ENCODE results near the gene MYO1E.

Gene MYO1E

DNA sequence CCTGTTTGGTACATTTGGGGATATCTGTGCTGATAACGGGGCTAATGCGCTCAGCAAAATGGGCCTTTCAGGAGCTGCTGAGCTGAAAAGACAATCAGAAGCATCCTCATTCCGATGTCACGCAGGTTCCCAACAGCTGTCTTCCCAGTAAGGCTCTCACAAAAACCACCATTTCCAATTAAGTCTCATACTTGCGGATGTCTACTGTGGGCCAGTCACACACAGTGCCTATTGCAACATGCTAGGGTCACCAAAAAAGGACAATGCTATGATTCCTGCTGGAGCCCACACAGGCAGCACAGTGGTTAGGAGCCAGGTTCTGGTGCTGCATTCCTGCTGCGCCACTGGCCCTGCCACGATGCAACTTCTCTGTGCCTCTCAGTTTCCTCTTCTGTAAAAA lies 182.4 kb downstream of the MYO1E start:
- DNase-seq (ENCODE audit: low read depth) = no peak

DNA sequence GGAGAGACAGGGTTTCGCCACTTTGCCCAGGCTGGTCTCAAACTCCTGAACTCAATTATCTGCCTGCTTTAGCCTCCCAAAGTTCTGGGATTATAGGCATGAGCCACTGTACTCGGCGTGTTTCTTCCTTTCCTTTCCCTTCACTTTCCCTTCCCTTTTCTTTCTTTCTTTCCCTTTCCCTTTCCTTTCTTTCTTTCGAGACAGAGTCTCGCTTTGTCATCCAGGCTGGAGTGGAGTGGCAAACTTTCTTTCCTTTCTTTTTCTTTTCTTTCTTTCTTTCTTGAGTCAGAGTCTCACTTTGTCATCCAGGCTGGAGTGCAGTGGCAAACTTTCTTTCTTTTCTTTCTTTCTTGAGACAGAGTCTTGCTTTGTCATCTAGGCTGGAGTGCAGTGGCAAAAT lies 183.4 kb downstream of the MYO1E start:
- DNase-seq (ENCODE audit: low read depth) = no peak

DNA sequence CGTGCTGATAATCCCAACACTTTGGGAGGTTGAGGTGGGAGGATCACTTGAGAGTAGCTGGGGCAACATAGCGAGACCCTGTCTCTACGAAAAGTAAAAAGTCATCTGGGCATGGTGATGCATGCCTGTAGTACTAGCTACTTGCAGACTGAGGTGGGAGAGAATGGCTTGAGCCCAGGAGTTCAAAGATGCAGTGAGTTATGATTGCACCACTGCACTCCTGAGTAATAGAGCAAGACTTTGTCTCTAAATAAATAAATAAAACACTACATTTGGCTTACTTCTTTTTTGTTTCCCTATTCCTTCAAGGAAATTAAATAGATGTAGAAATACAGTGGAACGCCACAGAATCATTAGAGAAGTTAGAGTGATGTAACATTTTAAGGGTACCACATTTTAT lies 186.2 kb downstream of the MYO1E start:
- no peak for DNase-seq (ENCODE audit: low read depth)

GRCh38 chr15:59185725-59186124 lies 186.9 kb downstream of the MYO1E start:
- DNase-seq (ENCODE audit: low read depth) = no peak

DNA sequence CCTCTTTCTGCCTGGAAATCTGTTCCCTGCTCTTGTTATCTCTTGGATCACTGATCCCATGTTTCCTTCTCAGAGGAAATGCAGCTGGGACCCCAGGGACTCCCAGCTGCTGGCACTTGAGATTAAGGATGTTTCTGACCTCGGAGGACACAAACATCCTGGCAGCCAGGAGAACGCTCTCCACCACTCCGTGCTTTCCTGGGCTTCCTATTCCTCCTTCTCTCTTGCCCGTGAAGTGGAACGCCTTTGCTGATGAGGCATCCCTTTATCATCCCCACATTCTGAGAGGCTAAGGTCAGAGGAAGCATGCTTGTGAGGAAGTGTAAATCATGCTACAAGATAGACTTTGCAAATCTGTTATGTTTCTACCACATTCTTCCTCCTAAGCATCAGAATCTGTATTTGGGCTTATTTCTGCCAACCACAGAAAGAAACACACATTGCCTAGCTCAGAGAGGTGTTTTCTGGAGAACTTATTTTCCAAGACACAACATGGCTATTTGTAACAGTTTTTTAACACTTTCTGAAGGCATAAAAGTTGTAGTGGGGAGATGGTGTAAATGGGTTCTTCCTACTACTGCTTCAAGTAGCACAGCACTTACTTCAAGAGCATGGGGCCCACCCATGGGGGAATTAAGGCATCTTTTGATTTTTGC lies 191.6 kb downstream of the MYO1E start:
- no peak for DNase-seq (ENCODE audit: low read depth)

DNA sequence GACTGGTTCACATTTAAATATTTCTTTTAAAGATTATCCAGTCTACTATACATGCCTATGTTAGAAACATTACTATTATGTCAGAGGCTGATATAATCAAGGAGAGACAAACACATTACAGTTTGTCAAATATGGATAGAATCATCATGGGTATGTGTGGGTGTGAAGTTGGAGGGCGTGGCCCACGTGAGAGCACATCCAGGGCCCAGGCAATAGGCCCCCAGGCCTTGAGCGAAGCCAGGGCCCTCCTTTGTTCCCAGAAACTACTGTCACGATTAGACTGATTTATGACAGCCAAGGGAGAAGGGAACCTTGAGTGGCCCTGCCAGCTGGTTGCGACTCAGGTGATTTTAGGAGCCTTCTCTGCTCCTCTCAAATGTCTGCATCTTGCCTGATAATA lies 193.0 kb downstream of the MYO1E start:
- DNase-seq (ENCODE audit: low read depth) = no peak

DNA sequence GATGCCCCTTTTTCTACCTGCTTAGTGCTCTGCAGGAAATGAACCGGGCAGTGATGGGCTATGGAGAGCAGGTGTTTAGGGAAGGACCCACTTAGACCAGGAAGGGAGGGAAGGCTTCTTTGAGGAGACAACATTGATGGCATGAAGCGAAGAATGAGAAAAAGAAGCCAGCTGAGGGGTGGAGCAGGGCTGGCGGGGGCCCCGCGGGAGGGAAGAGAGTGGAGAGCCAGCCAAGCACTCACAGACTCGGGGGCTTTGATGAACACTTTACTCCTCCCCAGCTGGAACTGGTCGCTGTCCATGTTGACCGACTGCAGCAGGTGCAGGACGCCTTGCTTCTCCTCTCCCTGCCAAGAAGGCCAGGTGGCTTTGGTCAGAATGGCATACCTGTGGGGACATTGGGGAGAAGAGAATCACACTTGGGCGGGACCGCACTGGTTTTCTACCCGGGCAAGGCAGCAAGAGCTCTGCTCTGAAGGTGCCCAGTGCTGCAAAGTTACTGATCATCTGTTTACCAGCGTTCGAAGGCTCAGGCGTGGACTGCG lies 194.4 kb downstream of the MYO1E start:
- no peak for DNase-seq (ENCODE audit: low read depth)

- no peak for DNase-seq (ENCODE audit: low read depth)
These were observed 195.4 kb downstream of the MYO1E start for GRCh38 chr15:59177317-59177660.

DNA sequence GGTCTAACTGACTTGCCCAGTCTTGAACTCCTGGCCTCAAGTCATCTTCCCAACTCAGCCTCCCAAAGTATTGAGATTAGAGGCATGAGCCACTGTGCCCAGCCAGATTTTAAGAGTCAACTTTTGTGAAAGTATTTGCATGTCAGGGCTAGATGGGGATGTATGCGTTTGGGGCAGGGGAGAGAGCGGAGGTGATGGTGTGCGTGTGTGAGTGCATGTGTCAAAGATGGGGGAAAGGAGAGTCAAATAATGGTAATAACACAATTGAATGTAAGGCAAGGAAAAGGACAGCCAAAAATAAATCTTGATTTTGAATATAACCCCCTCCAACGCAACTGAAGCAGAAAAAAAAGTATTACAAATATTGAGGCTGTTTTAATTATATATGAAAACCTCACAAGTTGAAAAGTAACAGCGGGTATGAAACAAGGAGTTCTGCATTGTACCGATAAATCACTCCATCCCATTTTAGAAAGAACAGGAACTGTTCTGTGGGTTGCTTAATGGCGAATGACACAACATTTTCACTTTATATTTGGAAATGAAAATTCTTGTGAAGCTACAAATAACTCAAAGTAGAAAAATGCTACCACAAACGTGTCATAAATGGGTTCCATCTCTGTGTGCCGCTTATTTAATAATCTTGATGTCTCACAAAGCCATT lies 195.9 kb downstream of the MYO1E start:
- no peak for DNase-seq (ENCODE audit: low read depth)

DNA sequence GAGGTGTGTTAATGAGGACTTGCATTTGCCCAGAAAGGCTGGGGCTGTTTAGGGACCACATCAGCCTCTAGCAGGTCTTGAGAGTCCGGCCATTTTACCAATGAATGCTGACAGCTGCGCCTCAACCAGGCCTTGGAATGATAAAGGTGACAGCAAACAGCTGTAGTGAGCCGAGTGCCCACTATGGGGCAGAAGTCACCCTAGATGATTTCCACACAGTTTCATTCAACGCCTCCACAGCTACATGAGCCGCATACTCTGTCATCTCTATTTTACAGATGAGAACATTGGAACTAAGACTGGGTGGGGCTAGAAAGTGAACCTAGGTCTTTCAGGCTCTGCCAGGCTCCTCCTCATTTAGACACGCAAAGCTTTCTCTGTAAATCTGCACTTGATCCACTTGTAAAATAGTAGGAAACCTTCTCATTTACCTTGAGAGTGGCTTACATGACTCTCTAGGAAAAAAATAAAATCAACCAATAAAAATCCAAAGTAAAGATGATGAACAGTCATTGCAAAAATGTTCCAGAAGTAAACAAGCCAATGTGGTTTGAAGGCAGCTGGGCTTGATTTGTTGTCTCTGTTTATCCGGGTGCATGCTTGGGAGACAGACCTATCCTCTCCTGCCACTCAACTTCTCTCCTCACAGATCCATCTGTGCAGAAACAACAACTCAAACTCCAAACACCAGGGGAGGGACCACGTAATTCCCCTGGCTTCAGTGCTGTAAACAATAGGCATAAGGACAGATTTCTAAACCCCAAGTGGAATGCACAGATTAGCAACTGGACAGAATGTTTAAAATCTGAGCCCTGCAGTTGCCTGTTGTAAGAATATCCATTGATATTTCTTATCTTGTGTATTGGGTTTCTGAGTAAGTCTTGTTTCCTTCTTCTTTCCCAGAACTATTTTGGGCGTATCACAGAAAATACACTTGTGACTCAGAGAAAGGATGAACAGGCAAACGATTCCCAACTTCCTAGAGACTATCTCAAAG lies 197.5 kb downstream of the MYO1E start:
- peak; percentile 62 for DNase-seq (ENCODE audit: low read depth)

- DNase-seq (ENCODE audit: low read depth) = no peak
These were observed 198.4 kb downstream of the MYO1E start for GRCh38 chr15:59174151-59174834.

DNA sequence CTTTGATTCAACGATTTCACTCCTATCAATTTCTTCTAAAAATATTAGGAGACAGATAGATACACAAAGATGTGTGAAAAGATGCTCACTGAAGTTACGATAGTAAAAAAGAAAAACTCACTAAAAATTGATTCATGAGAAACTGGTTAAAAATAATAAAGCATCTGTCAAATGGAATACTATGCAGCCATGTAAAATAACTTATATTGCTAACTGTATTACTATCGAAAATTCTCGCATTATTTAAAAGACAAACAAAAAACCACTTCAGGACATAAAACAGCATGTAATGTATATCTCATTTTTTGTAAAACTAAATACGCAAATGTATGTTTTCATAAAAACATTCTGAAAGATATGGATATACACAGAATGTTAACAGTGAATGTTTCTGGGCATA lies 199.5 kb downstream of the MYO1E start:
- no peak for DNase-seq (ENCODE audit: low read depth)

- no peak for DNase-seq (ENCODE audit: low read depth)
These were observed 200.3 kb downstream of the MYO1E start for GRCh38 chr15:59172289-59172901.

- no peak for DNase-seq (ENCODE audit: low read depth)
These were observed 201.6 kb downstream of the MYO1E start for GRCh38 chr15:59171067-59171397.

DNA sequence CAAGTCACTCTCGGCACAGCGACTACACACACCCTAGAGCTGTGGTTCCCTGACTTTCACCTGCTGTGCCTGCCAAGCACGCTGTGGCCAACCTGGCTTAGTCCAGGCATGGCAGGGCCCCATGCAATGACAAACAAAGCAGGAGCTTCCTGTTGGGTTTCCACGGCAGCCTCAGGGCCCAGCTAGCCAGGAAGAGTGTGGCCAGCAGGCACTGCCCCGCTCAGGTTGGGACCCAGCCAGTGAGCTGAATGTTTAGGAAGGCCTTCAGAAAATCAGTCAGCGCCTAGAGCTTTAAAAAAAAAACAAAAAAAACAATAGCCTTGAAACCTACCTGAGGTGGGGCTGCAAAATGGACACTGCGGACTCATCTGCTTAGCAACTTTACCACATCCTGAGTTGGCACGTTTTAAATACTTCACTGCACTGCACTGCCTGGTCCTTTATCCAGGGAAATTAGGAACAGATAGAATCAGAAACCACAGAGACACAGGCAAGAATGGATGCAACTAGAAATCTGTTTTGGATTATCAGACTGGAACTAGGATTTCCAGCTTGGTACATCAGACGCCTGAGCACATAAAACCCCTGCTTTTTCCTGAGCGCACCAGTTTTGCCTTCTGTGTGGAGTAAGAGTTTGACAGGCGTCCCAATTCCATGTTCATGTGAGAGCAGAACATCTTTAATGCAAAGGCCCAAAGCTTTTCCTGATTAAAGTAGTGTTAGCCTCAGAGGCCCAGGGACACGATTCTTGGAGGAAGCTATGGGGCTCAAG lies 202.2 kb downstream of the MYO1E start:
- peak; percentile 78 for DNase-seq (ENCODE audit: low read depth)

GRCh38 chr15:59169251-59169708 lies 203.4 kb downstream of the MYO1E start:
- peak; percentile 79 for DNase-seq (ENCODE audit: low read depth)

GRCh38 chr15:59168536-59168935 lies 204.1 kb downstream of the MYO1E start:
- no peak for DNase-seq (ENCODE audit: low read depth)

DNA sequence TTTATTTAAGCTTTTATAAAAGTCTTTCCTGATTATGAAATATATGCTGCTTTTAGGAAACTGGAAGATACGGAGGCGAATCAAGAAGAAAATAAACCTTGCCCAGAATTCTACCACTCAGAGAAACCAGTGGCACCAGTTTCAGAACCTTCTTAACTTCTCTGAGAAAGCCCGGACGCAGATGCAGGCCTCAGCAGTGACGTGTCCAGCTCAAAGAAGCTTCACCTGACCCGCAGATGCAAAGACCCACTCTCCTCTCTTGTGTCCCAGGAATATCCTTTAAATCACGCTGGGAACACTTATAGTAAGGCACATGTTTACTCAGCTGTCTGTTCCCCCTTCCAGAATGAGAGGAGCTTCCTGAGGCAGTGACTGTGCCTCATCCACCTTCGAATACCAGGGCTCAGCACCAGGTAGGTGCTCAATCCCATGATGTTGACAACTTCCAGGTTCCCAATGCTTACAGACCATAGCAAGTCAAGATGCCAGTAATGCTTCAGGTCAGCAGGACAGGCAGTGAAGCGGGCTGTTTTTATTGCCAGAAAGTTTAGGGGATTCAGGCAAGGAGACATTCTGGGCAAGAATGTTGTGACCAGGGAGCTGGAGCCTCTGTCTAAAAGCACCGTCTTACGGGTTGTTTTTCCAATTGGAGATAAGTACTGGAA lies 205.9 kb downstream of the MYO1E start:
- no peak for DNase-seq (ENCODE audit: low read depth)

DNA sequence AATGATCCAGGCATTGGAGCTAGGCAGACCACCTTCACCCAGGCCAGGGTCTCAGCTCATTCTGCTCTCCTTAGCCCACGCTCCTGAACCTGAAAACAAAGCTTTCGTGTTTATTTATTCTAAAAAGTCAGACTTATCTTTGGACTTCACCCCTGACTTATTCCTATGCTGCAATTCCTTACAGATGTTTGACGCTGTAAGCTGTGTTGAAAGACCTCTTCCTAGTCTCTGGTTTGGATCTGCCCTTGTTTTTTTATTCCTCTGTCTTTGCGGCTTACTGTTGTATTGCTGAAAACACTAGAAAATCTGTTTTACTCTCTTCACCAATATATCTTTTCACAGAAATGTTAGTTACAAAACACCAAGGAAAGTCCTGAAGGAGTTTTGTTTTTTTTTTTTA lies 206.5 kb downstream of the MYO1E start:
- no peak for DNase-seq (ENCODE audit: low read depth)

- no peak for DNase-seq (ENCODE audit: low read depth)
These were observed 206.9 kb downstream of the MYO1E start for GRCh38 chr15:59165726-59166125.

Data from fibroblast of the conjunctiva (primary cell).